Measurements from ENCODE around the gene ITGA11. TPM values are rescaled to one million over a fixed set of nuclear protein-coding genes. Genes with fewer than 3 reads are reported as not detected.

Gene ITGA11
- total RNA-seq, 1 donor from 2014 or later = 193 TPM

- Histone ChIP-seq H3K4me3 (ENCODE audit: insufficient read depth, low read depth, low read length) (no peak overlapping the region), H3K4me1 (ENCODE audit: insufficient read depth, low read length) (no peaks in the 10 kb centered on the region), H3K9me3 (ENCODE audit: insufficient read depth, low read depth, low read length) (no peaks in the 10 kb centered on the region), H3K9ac (ENCODE audit: low read length) (no peak overlapping the region), H3K79me2 (ENCODE audit: insufficient read depth, low read length) (peaks cover 9% of the 10 kb centered on the region), H3K4me2 (ENCODE audit: low read length) (no peak overlapping the region), H2AFZ (ENCODE audit: low read depth, low read length) (no peak overlapping the region), H3K36me3 (ENCODE audit: insufficient read depth, low read length) (peaks cover 14% of the 10 kb centered on the region), H3K27me3 (ENCODE audit: insufficient read depth, low read length) (no peaks in the 10 kb centered on the region), H3K27ac (ENCODE audit: low read depth, low read length) (no peak overlapping the region), H4K20me1 (ENCODE audit: insufficient read depth, low read length) (peaks cover 14% of the 10 kb centered on the region)
- H3K9me3 Mint-ChIP-seq (ENCODE audit: unreplicated experiment) = no peaks in the 10 kb centered on the region
- TF ChIP-seq CTCF (IDR thresholded peaks at IDR 0.05; ENCODE audit: insufficient read depth, low read depth, low read length) = no peak
- TF ChIP-seq EZH2 (IDR thresholded peaks at IDR 0.05; ENCODE audit: insufficient read depth, low read length) = no peak
- no peak overlapping the region for H3K4me3 Mint-ChIP-seq (ENCODE audit: unreplicated experiment)
- no peak overlapping the region for H3K27ac Mint-ChIP-seq (ENCODE audit: unreplicated experiment)
- DNase-seq (ENCODE audit: low read depth) = no peak
- H3K27me3 Mint-ChIP-seq (ENCODE audit: low read depth, unreplicated experiment) = no peaks in the 10 kb centered on the region
- peaks cover 15% of the 10 kb centered on the region for H3K36me3 Mint-ChIP-seq (ENCODE audit: low read depth, unreplicated experiment)
- no peak for FAIRE-seq
- peaks cover 14% of the 10 kb centered on the region for H3K4me1 Mint-ChIP-seq (ENCODE audit: low read depth, unreplicated experiment)
Measured at GRCh38 chr15:68300115-68300940, 131.6 kb downstream of the ITGA11 start.

DNA sequence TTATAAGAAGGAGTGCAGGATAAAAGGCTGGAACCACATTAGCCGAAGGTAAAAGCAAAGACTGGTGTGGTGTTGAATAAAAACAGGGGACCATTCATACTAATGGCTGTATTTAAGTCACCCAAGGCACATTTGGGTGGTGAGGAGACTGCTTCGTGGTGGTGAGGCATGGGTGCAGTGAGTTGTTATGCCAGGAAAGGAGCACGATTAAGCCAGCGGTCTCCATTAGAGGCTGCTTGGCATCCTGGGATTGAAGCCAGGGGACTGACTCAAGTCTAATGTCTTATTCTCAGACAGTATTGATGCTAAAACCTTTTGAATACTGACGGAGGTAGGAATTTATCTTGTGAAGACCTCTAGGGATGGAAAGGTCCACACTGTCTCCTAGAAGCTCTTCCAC, 132.5 kb downstream of the ITGA11 start:
- no peaks in the 10 kb centered on the region for H3K9me3 Mint-ChIP-seq (ENCODE audit: unreplicated experiment)
- H3K4me3 Mint-ChIP-seq (ENCODE audit: unreplicated experiment) = no peak overlapping the region
- no peaks in the 10 kb centered on the region for H3K27me3 Mint-ChIP-seq (ENCODE audit: low read depth, unreplicated experiment)
- FAIRE-seq (no peak), DNase-seq (ENCODE audit: low read depth) (no peak)
- no peak overlapping the region for H3K9ac ChIP-seq (ENCODE audit: low read length)
- H4K20me1 ChIP-seq (ENCODE audit: insufficient read depth, low read length) = peaks cover 18% of the 10 kb centered on the region
- peaks cover 17% of the 10 kb centered on the region for H3K36me3 ChIP-seq (ENCODE audit: insufficient read depth, low read length)
- H3K4me3 ChIP-seq (ENCODE audit: insufficient read depth, low read depth, low read length) = no peak overlapping the region
- H3K27ac ChIP-seq (ENCODE audit: low read depth, low read length) = no peak overlapping the region
- TF ChIP-seq EZH2 (IDR thresholded peaks at IDR 0.05; ENCODE audit: insufficient read depth, low read length) = no peak
- TF ChIP-seq CTCF (IDR thresholded peaks at IDR 0.05; ENCODE audit: insufficient read depth, low read depth, low read length) = no peak
- H3K4me1 Mint-ChIP-seq (ENCODE audit: low read depth, unreplicated experiment) = peaks cover 5% of the 10 kb centered on the region
- peaks cover 16% of the 10 kb centered on the region for H3K79me2 ChIP-seq (ENCODE audit: insufficient read depth, low read length)
- H3K27ac Mint-ChIP-seq (ENCODE audit: unreplicated experiment) = no peak overlapping the region
- peaks cover 11% of the 10 kb centered on the region for H3K36me3 Mint-ChIP-seq (ENCODE audit: low read depth, unreplicated experiment)
- no peak overlapping the region for H2AFZ ChIP-seq (ENCODE audit: low read depth, low read length)
- H3K4me1 ChIP-seq (ENCODE audit: insufficient read depth, low read length) = no peaks in the 10 kb centered on the region
- no peak overlapping the region for H3K4me2 ChIP-seq (ENCODE audit: low read length)
- H3K9me3 ChIP-seq (ENCODE audit: insufficient read depth, low read depth, low read length) = no peaks in the 10 kb centered on the region
- H3K27me3 ChIP-seq (ENCODE audit: insufficient read depth, low read length) = no peaks in the 10 kb centered on the region

DNA sequence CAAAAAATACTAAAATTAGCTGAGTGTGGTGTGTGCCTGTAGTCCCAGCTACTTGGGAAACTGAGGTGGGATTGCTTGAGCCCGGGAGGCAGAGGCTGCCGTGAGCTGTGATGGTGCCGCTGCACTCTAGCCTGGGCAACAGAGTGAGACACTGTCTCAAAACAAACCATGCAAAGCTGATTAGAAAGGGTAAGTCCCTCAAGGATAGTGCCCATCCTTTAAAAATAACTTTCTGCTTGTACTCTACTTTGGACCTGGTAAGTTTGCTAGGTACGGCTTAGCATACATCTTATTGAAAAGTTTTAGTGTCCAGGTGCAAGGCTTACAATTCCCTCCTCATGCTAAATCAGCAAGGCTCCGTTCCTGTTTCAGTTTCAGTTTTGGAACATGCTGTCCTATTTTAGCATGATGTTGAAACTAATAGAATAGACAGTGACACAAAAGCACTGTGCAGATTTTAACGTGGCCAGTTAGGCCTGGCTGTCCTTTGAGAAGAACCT, 133.0 kb downstream of the ITGA11 start:
- H3K36me3 Mint-ChIP-seq (ENCODE audit: low read depth, unreplicated experiment) = peaks cover 9% of the 10 kb centered on the region
- no peak overlapping the region for H3K27ac Mint-ChIP-seq (ENCODE audit: unreplicated experiment)
- Histone ChIP-seq H3K4me1 (ENCODE audit: insufficient read depth, low read length) (no peaks in the 10 kb centered on the region), H4K20me1 (ENCODE audit: insufficient read depth, low read length) (peaks cover 23% of the 10 kb centered on the region), H3K4me2 (ENCODE audit: low read length) (no peak overlapping the region), H3K79me2 (ENCODE audit: insufficient read depth, low read length) (peaks cover 21% of the 10 kb centered on the region), H3K9me3 (ENCODE audit: insufficient read depth, low read depth, low read length) (no peaks in the 10 kb centered on the region), H2AFZ (ENCODE audit: low read depth, low read length) (no peak overlapping the region), H3K27ac (ENCODE audit: low read depth, low read length) (no peak overlapping the region), H3K9ac (ENCODE audit: low read length) (no peak overlapping the region), H3K36me3 (ENCODE audit: insufficient read depth, low read length) (peaks cover 17% of the 10 kb centered on the region), H3K4me3 (ENCODE audit: insufficient read depth, low read depth, low read length) (no peak overlapping the region), H3K27me3 (ENCODE audit: insufficient read depth, low read length) (no peaks in the 10 kb centered on the region)
- no peak for DNase-seq (ENCODE audit: low read depth)
- no peak for FAIRE-seq
- no peak for TF ChIP-seq EZH2 (IDR thresholded peaks at IDR 0.05; ENCODE audit: insufficient read depth, low read length)
- TF ChIP-seq CTCF (IDR thresholded peaks at IDR 0.05; ENCODE audit: insufficient read depth, low read depth, low read length) = no peak
- H3K9me3 Mint-ChIP-seq (ENCODE audit: unreplicated experiment) = no peaks in the 10 kb centered on the region
- no peaks in the 10 kb centered on the region for H3K27me3 Mint-ChIP-seq (ENCODE audit: low read depth, unreplicated experiment)
- peaks cover under 1% of the 10 kb centered on the region for H3K4me1 Mint-ChIP-seq (ENCODE audit: low read depth, unreplicated experiment)
- H3K4me3 Mint-ChIP-seq (ENCODE audit: unreplicated experiment) = no peak overlapping the region
